Gastrocnemius medialis (tissue), 4 donors: ENCODE results near the gene SND1.

Experiments used
- CTCF ChIP-seq, 5 experiments: fragments of 450-650 bp in 3 of 5; fragments of 200-600 bp in 2 of 5; sonication (generic) in 2 of 5; IDR thresholded peaks in 4 of 5; conservative IDR thresholded peaks in 1 of 5; 1 replicate in 4 of 5; 2 replicates in 1 of 5; pipeline ENCODE4 v1.5.1; 2016 to 2019; ENCODE audit warnings: antibody characterized with exemption in 5 of 5, mild to moderate bottlenecking in 3 of 5, moderate library complexity in 3 of 5
- POLR2A ChIP-seq, 2 donors: fragments of 450-650 bp; IDR thresholded peaks; one replicate each; pipeline ENCODE4 v1.6.1; 2017; ENCODE audit warnings: antibody characterized with exemption in 2 of 2, mild to moderate bottlenecking in 2 of 2, moderate library complexity in 2 of 2

DNA sequence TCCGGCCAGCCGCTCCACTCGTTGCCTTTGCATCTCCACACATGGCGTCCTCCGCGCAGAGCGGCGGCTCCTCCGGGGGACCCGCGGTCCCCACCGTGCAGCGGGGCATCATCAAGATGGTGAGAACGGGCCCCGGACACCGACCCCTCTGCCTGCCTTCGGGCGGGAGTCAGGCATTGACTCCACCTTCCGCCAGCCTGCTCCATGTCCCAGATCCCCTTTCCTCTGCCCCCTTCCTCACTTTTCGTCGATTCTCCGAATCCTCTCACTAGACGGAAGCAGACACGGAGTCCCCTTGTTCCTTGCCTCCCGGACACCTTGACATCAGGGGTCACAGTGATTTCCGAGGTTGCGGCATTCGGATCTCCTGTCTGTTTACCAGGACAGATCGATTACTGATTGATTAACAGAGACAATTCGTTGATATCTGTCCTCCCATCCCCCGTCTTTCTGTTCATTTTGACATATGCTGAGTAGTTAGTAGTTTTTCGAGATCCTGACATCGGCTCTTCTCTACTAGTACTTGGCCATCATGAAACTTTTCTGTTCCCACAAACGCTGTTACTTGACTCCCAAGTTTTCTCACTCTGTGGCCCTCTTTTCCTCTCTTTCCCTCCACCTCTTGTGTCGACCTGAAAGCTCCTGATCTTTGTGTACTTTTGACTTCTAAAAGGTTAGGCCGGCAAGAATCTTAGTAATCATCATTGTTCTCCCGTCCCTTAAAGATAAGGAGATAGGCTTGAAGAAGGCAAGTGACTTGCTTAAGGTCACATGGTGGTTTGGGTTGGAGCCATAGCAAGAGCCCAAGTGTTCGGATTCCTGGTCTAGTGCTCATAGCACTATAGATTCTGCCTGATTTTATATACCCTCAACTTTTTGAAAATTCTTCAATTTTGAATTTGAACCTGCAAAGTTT is 597 bp downstream of the SND1 start:
- no peak for TF ChIP-seq CTCF (IDR thresholded peaks at IDR 0.05 in 4 of 5, conservative IDR thresholded peaks at IDR 0.05 in 1 of 5)
- TF ChIP-seq POLR2A (IDR thresholded peaks at IDR 0.05) = no peak
